COLO829 (cell line): ENCODE data around the gene LASP1NB.
A peak's percentile ranks its signal among the peaks of the same experiment; 100 is the strongest.

Experiments used
- DNase-seq: peaks from one replicate; pipeline ENCODE4 v3.0.0; 2012; ENCODE audit warnings: low spot score

LASP1NB gene

GRCh38 chr17:38925263-38925995 is at the start of gene LASP1NB:
TSS of gene LASP1NB (plus strand) at chr17:38925614.
- no peak for DNase-seq

GRCh38 chr17:38877130-38877851 is 48.1 kb upstream of the LASP1NB start:
- no peak for DNase-seq

GRCh38 chr17:38879878-38880665 is 45.3 kb upstream of the LASP1NB start:
- peak; percentile 48 for DNase-seq

- DNase-seq, result no peak
These were observed 43.7 kb upstream of the LASP1NB start for GRCh38 chr17:38881600-38882191.

GRCh38 chr17:38882870-38883269 is 42.5 kb upstream of the LASP1NB start:
- no peak for DNase-seq

GRCh38 chr17:38883592-38884526 is 41.6 kb upstream of the LASP1NB start:
- DNase-seq, result peak; percentile 81

- no peak for DNase-seq
These were observed 40.2 kb upstream of the LASP1NB start for GRCh38 chr17:38885044-38885727.

- DNase-seq, result no peak
These were observed 39.4 kb upstream of the LASP1NB start for GRCh38 chr17:38885728-38886642.

- no peak for DNase-seq
These were observed 38.8 kb upstream of the LASP1NB start for GRCh38 chr17:38886643-38887010.

- no peak for DNase-seq
These were observed 36.6 kb upstream of the LASP1NB start for GRCh38 chr17:38888842-38889241.

- no peak for DNase-seq
These were observed 35.5 kb upstream of the LASP1NB start for GRCh38 chr17:38889745-38890409.

- DNase-seq, result no peak
These were observed 35.0 kb upstream of the LASP1NB start for GRCh38 chr17:38890410-38890746.

GRCh38 chr17:38891441-38891840 is 34.0 kb upstream of the LASP1NB start:
- no peak for DNase-seq

GRCh38 chr17:38892083-38892482 is 33.3 kb upstream of the LASP1NB start:
- no peak for DNase-seq

GRCh38 chr17:38892620-38893019 is 32.8 kb upstream of the LASP1NB start:
- no peak for DNase-seq

GRCh38 chr17:38893113-38893512 is 32.3 kb upstream of the LASP1NB start:
- DNase-seq, result no peak

GRCh38 chr17:38893607-38894006 is 31.8 kb upstream of the LASP1NB start:
- no peak for DNase-seq

GRCh38 chr17:38894276-38894675 is 31.1 kb upstream of the LASP1NB start:
- DNase-seq, result no peak

- DNase-seq, result no peak
These were observed 29.0 kb upstream of the LASP1NB start for GRCh38 chr17:38896346-38896954.
